GM06990 (cell line): Measurements from ENCODE around the gene RAB13.
"Not testable (repeated sequence)": the region's sequence is repeated elsewhere in the genome, so short reads cannot be mapped to it uniquely, and the experiment has no call there.

ENCODE experiments used
- DNase-seq: peaks from one replicate; pipeline ENCODE4 v3.0.0-alpha.2; 2011; ENCODE audit not compliant: insufficient read length; ENCODE audit errors: extremely low read depth
- H3K27me3 ChIP-seq: replicated peaks from 2 replicates; pipeline ENCODE4 v1.6.0; 2011; ENCODE audit warnings: low read length; ENCODE audit not compliant: control insufficient read depth, insufficient read depth
- H3K36me3 ChIP-seq: 2 replicates; pipeline ENCODE4 v1.5.1; 2011; ENCODE audit warnings: low read length; ENCODE audit not compliant: control insufficient read depth, insufficient read depth
- H3K4me3 ChIP-seq: replicated peaks from 2 replicates; pipeline ENCODE4 v1.5.1; 2011; ENCODE audit warnings: low read depth, mild to moderate bottlenecking, control low read depth, low read length
- CTCF ChIP-seq: IDR thresholded peaks from 2 replicates; pipeline ENCODE4 v1.5.1; 2011; ENCODE audit warnings: low read length, control low read depth, mild to moderate bottlenecking, inconsistent platforms; ENCODE audit not compliant: insufficient read depth, poor library complexity, severe bottlenecking

The RAB13 gene

DNA sequence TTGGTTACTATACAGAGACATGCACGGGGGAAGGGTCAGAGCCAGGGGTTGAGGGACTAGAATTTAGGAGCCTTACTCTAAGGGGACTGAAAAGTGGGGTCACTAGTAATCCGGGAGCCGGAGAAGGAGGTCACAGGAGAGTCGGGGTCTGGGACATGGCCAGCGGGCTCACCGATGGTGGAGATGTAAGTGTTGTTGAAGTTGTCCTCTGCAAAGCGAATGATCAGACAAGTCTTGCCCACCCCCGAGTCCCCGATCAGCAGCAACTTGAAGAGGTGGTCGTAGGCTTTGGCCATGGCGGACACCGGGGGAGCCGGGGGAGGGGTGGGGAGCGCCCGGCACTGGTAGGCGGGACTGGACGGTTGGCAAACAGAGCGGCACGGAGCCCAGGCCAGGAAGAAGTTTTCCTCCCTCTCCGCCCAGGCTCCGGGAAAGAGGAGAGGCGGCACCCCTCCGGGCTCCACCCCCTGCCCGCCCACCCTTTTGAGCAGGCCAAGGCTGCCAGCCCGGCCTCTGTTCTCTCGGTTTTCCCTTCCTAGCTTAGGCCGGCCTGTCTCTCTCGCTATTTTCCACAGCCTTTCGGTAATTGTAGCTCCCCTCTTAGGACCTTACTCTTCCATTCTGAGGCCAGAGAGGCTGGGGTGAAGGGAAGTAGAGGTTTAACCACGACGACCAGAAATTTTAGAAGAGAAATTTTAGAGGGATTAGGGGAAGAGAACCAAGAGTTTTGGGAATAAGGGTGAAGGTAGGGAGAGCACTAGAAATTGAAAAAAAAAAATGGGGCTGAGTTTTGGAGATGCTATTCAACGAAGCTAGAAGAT, at the start of gene RAB13:
TSS of gene RAB13 (minus strand) at position 399 of the 821 bp plus-strand sequence. CDS start at position 296, 103 bp downstream.
- no peaks in the 10 kb centered on the region for H3K36me3 ChIP-seq
- H3K4me3 ChIP-seq, result peak within 1 kb of the TSS; percentile 57
- DNase-seq, result peak; percentile 47
- no peaks in the 10 kb centered on the region for H3K27me3 ChIP-seq
- TF ChIP-seq CTCF, result no peak

DNA sequence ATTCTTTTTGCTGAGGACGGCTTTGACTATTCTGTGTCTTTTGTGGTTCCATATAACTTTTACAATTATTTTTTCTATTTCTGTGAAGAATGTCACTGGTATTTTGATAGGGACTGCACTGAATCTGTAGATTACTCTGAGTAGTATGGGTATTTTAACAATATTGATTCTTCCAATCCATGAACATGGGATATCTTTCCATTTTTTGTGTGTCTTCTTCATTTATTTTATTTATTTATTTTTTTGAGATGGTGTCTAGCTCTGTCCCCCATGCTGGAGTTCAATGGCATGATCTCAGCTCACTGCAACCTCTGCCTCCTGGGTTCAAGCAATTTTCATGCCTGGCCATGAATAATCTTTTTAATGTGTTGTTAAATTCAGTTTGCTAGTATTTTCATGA, 47.6 kb upstream of the RAB13 start:
- H3K4me3 ChIP-seq, DNase-seq, H3K27me3 ChIP-seq, H3K36me3 ChIP-seq: not testable (repeated sequence)

DNA sequence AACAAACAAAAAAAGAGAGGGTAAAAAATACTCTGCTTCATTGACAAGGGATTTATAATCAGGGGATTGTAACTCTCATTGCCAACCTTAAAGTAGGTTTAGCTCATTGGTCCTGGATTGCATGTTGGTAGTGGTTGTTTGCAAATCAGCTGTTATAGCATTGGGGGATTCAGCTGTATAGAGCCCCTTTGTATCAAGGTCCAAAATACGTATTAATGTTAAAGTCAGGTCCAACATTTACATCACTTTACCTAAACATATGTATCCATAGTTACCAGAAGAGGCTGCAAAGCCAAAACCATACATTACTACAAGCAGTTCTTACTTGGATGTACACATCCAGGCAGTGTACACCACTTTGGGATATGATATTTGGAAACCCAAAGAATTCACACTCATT, 33.8 kb upstream of the RAB13 start:
- no peak for TF ChIP-seq CTCF
- no peak for DNase-seq
- Histone ChIP-seq H3K4me3 (no peak overlapping the region), H3K27me3 (no peaks in the 10 kb centered on the region), H3K36me3 (no peaks in the 10 kb centered on the region)

DNA sequence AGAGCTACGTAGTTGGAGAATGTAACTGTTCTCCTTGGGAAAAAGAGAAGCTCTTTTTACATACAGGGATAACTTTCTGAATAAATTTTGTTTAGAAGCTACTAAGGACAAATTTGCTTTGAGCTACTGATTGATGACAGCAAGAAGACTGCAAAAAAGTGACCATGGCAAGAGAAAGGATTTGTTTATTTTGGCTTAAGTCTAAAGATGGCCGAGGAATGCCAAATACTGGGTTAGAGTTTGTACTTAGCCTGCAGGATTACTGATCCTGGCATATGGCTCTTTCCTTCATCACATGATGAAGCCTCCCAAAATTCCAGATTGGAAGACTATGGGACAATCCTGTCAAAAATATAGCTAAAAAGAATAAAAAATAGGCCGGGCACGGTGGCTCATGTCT, 33.1 kb upstream of the RAB13 start:
- H3K36me3 ChIP-seq, result no peaks in the 10 kb centered on the region
- no peaks in the 10 kb centered on the region for H3K27me3 ChIP-seq
- H3K4me3 ChIP-seq, result no peak overlapping the region
- no peak for DNase-seq
- no peak for TF ChIP-seq CTCF

- Histone ChIP-seq H3K27me3 (no peaks in the 10 kb centered on the region), H3K4me3 (no peak overlapping the region), H3K36me3 (no peaks in the 10 kb centered on the region)
- no peak for DNase-seq
- TF ChIP-seq CTCF, result no peak
These were observed 28.2 kb upstream of the RAB13 start for GRCh38 chr1:154014154-154014907.

GRCh38 chr1:154012543-154012942, 26.4 kb upstream of the RAB13 start:
- H3K27me3 ChIP-seq, H3K4me3 ChIP-seq, DNase-seq, H3K36me3 ChIP-seq: not testable (repeated sequence)
